ENCODE results near the gene ABCF3.

Gene ABCF3

GRCh38 chr3:184185461-184186183 is 377 bp upstream of the ABCF3 start:
- DNase-seq (ENCODE audit: low read depth in 3 of 3) = peak; percentile 99

DNA sequence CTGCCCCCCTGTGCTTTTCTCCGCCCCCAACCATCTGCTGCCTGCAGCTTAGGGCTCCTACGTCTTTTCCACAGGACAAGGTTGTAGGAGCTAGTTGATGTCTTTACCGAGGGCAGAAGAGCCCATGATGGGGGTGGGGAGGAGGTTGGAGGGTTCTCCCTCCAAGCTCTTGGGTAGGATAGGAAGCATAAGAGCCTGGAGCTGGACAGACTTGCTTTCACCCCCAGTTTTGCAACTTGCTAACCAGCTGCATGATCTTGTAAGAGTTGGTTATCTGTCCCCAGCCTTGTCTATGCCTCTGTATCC is 856 bp downstream of the ABCF3 start:
- DNase-seq (ENCODE audit: low read depth in 3 of 3) = no peak

DNA sequence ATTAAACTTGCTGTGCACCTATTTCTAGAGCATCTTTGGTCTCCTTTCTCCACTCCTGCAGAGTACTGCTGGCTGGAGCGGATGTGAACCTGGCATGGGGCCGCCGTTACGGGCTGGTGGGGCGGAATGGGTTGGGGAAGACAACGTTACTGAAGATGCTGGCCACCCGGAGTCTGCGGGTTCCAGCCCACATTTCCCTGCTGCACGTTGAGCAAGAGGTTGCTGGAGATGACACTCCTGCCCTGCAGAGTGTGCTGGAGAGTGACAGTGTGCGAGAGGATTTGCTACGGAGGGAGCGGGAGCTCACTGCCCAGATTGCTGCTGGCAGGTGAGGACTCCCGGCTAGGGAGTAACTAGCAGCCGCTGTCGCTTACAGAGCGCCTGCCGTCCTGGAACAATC is 2.1 kb downstream of the ABCF3 start:
- DNase-seq (ENCODE audit: low read depth in 3 of 3) = no peak

DNA sequence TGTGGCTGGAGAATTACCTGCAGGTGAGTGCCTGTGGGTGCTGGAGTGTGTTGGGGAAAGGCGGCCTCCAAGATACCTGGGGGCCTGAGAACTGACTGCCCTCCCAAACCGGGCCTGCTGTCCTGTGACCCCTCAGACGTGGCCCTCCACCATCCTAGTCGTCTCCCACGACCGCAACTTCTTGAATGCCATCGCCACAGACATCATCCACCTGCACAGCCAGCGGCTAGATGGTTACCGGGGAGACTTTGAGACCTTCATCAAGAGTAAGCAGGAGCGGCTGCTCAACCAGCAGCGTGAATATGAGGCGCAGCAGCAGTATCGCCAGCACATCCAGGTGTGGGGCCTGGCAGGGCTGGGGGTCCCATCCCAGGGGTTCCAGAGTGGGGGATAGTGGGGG is 3.4 kb downstream of the ABCF3 start:
- no peak for DNase-seq (ENCODE audit: low read depth in 3 of 3)

DNA sequence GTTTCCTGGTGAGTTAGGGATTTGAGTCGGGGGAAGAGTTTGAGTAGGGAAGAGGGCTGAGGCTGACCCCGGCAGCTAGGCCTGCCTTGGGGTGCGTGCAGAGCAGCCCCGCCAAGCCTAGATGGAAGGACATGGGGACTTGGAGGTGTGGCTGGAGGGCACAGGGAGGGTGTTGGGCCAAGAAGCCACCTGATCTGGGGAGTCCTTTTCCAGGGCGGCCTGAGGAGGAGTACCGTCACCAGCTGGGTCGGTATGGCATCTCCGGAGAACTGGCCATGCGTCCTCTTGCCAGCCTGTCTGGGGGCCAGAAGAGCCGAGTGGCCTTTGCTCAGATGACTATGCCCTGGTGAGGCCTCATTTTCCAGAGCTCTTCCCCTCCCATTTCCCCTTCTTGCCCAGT is 6.9 kb downstream of the ABCF3 start:
- DNase-seq (ENCODE audit: low read depth in 3 of 3) = no peak

DNA sequence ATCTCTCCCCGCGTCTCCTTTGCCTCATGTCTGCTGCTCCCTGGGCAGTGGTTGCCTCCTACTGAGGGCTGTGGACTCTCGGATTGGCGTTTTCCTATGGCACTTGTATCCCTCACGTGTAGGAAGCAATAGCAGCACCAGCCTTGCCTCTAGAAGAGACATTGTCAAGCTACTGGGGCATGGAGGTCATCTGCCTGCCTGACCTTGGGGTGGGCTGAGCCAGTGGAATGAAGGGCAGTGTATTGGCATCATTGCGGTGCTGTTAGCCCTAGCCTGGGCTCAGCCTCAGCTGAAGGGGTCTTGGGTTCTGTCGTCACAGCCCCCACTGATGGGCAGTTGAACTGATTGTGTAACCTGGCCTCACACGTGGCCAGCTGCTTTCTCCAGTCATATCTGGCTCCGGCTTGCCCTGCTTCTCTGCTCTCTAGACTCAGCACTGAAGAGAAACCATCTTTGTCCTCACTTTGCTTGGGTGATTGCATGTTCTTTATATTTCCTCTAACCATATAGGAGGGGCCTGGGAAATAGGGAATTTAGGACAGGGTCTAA is 8.1 kb downstream of the ABCF3 start:
- no peak for DNase-seq (ENCODE audit: low read depth in 3 of 3)

GRCh38 chr3:184196536-184196935 is 10.5 kb downstream of the ABCF3 start:
- no peak for DNase-seq (ENCODE audit: low read depth in 3 of 3)

DNA sequence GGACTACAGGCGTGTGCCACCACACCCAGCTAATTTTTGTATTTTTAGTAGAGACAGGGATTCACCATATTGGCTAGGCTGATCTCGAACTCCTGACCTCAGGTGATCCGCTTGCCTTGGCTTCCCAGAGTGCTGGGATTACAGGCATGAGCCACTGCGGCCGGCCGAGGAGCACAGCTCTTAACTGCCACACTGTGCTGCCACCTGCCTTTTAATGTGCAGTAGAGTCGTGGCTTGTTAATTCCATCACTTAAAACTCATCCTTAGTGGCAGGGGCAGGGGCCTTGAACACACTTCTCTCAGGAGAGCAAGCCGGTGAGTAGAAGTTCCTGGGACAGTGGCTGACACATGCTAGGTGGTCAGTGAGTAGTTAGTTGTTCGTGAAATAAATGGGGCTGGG is 12.5 kb downstream of the ABCF3 start:
- no peak for DNase-seq (ENCODE audit: low read depth in 3 of 3)

GRCh38 chr3:184200825-184201224 is 14.8 kb downstream of the ABCF3 start:
- DNase-seq (ENCODE audit: low read depth in 3 of 3) = no peak

DNA sequence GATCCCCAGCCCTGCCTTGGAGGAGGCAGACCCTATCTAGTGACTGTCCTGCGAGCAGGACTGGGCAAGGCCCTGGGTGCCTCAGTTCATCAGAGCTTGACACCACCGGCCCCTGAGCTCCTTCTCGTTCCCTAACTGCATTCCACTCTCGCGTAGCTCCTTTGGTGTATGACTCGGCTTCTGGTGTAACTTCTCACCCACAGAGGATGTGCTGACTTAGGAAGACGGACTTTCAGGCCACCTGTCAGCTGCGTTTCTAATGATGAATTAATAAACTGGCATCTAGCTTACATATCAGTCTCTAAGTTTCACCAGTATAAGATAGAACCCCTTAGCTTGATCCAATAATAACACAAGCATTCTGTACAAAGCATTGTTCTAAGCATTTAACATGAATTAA is 17.5 kb downstream of the ABCF3 start:
- DNase-seq (ENCODE audit: low read depth in 3 of 3) = no peak

DNA sequence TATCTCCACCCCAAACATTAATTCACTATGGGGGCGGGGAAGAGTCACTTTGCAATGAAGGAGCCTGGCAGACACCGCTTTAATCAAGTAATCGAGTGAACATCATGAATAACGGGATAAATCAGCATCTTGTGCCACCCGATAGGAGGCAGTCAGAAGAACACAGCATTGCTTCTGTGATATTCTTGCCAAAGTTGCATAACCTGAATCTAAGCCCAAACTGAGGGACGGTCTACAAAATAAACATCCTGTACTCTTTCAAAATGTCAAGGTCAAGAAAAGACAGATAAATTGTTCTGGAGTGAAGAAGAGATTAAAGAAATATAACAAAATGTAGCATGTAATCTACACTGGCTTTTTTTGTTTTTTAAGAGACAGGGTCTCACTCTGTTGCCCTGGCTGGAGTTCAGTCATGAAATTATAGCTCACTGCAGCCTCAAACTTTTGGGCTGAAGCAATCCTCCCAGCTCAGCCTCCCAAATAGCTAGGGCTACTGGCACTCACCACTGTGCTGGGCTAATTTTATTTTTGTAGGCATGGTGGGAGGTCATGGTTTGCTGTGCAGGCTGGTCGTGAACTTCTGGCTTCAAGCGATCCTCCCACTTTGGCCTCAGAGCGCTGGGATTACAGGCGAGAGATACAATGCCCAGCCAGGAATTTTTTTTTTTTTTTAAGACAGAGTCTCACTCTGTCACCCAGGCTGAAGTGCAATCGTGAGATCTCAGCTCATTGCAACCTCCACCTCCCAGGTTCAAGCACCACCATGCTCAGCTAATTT is 23.3 kb downstream of the ABCF3 start:
- no peak for DNase-seq (ENCODE audit: low read depth in 3 of 3)

GRCh38 chr3:184211297-184211696 is 25.3 kb downstream of the ABCF3 start:
- no peak for DNase-seq (ENCODE audit: low read depth in 3 of 3)

DNA sequence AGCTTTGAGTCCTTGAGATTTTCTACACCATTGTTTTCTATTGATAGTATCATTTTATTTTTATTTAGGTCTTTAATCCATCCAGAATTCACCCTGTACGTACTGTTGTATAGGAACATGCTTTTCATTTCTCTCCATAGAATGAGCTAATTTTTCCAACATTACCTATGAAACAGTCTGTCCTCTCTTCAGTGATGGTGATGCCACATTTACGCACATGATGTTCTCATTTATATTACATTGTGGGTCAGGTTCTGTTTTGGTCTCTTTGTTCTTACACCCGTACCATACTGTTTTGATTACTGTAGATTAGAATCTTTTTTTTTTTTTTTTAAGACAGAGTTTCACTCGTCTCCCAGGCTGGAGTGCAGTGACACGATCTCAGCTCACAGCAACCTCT is 25.7 kb downstream of the ABCF3 start:
- DNase-seq (ENCODE audit: low read depth in 3 of 3) = no peak

DNA sequence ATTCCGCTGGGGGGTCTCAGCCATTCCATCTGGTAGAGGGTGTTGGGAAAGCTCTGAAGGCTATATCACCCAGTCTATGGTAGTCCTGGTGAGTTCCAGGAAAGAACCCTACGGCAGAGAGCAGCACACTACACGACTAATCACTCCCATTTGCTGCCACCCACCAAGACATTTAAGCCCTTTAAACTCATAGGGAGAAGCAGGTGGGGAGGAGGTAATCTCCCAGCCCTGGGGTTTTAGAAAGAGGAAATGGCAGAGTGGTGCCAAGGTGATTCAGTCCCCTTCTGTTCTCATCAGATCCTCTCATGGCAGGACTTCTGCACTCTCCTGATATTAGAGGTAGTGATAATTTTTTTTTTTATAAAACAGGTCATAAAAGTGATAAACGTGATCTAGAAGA is 32.8 kb downstream of the ABCF3 start:
- DNase-seq (ENCODE audit: low read depth in 3 of 3) = no peak

- no peak for DNase-seq (ENCODE audit: low read depth in 3 of 3)
These were observed 36.5 kb downstream of the ABCF3 start for GRCh38 chr3:184222521-184222920.

- DNase-seq (ENCODE audit: low read depth in 3 of 3) = no peak
These were observed 37.9 kb downstream of the ABCF3 start for GRCh38 chr3:184223946-184224345.

GRCh38 chr3:184227481-184227935 is 41.5 kb downstream of the ABCF3 start:
- DNase-seq (ENCODE audit: low read depth in 3 of 3) = peak in 2 of 3 donors; percentile 24 to 37

DNA sequence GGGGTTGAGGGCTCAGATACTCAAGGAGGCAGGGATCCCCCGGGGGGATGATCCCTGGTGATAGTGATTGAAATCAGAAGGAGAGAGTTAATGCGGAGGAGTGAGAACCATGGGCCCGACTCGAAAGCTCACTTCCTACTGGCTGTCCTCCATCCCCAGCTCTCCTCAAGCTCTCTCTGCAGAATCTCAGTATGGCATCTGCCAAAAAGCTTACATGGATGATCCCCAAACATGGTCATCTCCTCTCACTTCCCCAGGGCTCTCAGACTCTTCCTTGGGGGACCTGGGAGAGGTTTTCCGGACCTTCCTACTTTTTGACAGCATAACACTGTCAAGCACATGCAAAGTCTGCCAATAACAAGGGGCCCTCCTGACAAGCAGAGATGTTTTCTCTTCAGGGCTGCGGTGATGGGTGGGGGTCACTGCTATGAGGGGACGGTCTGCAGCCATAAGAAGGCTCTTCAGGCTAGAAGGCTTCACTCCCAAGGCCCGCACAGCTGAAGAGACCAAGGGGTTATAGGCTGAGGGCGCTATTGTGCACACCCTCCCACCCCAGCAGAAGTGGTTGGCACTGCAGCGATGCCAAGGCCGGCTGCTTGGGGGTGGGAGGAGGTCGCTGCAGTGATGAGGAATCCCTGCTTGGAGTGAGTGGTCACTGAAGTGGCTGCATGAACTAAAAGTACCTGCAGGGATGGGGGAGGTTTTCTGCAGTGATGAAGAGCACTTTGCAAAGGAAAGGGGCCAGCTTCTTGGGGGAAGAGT is 42.6 kb downstream of the ABCF3 start:
- no peak for DNase-seq (ENCODE audit: low read depth in 3 of 3)

- DNase-seq (ENCODE audit: low read depth in 3 of 3) = peak in 2 of 3 donors; percentile 22 to 70
These were observed 43.5 kb downstream of the ABCF3 start, which contains the start of gene VWA5B2 for GRCh38 chr3:184229394-184230080. Gene VWA5B2 (plus strand): TSS chr3:184229585. CDS start chr3:184230529, 944 bp downstream.

- no peak for DNase-seq (ENCODE audit: low read depth in 3 of 3)
These were observed 44.1 kb downstream of the ABCF3 start for GRCh38 chr3:184230081-184230602.
